GM10266 (cell line): Measurements from ENCODE around the gene UQCR11.

Source experiments
- DNase-seq: peaks from one replicate; pipeline ENCODE4 v3.0.0; 2012; ENCODE audit errors: extremely low spot score
- CTCF ChIP-seq: IDR thresholded peaks from 2 replicates; pipeline ENCODE4 v1.5.1; 2012; ENCODE audit warnings: mild to moderate bottlenecking, low read depth; ENCODE audit not compliant: control insufficient read depth, insufficient read depth; ENCODE audit errors: missing control alignments

Gene UQCR11

DNA sequence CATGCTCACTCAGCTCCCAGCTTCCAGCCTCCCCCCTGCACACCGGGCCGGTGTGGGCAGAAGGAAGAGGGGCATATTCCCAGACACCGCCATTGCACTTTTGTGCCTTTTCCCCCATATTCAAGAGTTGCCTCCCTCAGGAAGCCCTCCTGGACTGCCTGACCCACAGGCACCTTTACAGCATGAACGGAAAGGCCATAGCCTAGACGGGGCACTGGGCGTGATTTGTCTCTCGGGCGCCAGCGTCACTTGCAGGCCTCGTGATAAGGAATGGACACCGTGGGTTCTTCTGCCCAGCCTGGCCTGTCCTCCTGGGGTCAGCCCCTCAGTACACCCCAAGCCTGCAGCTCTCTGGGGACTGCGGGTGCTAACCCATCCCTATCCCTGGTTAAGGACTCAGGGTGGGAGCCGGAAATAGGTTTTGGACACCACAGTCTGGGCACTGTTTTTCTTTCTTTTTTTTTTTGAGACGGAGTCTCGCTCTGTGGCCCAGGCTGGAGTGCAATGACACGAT lies 933 bp upstream of the UQCR11 start:
- DNase-seq, result no peak
- no peak for TF ChIP-seq CTCF

- no peak for TF ChIP-seq CTCF
- no peak for DNase-seq
Observed at GRCh38 chr19:1602091-1602707, 3.1 kb downstream of the UQCR11 start.

- TF ChIP-seq CTCF, result no peak
Observed at GRCh38 chr19:1601613-1602064, 3.6 kb downstream of the UQCR11 start.

GRCh38 chr19:1599460-1599846 lies 5.8 kb downstream of the UQCR11 start:
- TF ChIP-seq CTCF, result no peak
- DNase-seq, result no peak

More at GRCh38 chr19:1601613-1602064, 3.6 kb downstream of the UQCR11 start:
- no peak for DNase-seq

DNA sequence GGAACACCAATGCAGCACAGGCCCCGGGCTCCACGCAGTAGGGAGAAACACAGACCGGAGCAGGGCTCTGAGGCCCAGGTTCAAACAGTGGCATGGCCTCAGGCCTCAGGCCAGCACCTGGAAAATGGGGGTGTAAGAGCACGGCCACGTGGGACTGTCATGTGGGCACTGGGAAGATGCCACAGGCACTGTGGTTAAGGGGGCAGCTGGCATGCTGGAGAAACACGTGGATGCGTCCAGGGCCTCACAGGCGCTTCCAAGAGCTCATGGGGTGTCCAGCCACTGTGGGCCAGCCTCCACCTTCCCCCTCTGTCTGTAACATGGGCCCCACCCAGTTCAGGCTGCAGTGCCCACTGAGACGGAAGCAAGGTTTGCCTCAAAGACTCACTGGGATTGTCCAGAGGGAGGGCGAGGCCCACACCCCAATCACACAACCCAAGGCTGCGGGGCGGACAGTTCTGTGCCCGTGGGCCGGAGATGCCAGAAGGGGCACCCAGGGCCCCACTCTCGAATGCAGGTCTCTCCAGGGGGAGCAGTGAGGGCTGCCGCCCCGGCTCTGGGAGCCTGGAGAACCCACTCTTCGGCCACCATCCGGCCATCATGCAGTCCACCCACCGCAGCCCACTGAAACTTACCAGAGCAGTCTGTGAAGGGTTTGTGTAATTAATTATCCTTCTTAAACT lies 6.3 kb downstream of the UQCR11 start:
- no peak for DNase-seq
- TF ChIP-seq CTCF, result no peak

- no peak for DNase-seq
Observed at GRCh38 chr19:1593501-1593772, 11.8 kb downstream of the UQCR11 start.

More at GRCh38 chr19:1593501-1593772, 11.8 kb downstream of the UQCR11 start:
- TF ChIP-seq CTCF, result no peak
